NCI-H82 (cell line): ENCODE measurements around the gene SDCCAG8.
"Not testable (repeated sequence)": the region's sequence is repeated elsewhere in the genome, so short reads cannot be mapped to it uniquely, and the experiment has no call there.

Experiments
- DNase-seq: peaks from one replicate; lab custom pipeline; 2025; lab: John Stamatoyannopoulos, UW

The SDCCAG8 gene

GRCh38 chr1:243255791-243256512, at the start of gene SDCCAG8:
Gene SDCCAG8, plus strand, starts transcription at chr1:243256041. Its CDS starts 133 bp downstream, at chr1:243256174.
- peak; percentile 100 for DNase-seq

- not testable (repeated sequence) for DNase-seq
Measured at GRCh38 chr1:243211984-243212383, 43.9 kb upstream of the SDCCAG8 start.

GRCh38 chr1:243213045-243213787, 42.6 kb upstream of the SDCCAG8 start:
- DNase-seq = no peak

GRCh38 chr1:243215276-243215875, 40.5 kb upstream of the SDCCAG8 start:
- DNase-seq = peak; percentile 7

GRCh38 chr1:243216741-243217140, 39.1 kb upstream of the SDCCAG8 start:
- DNase-seq = no peak

GRCh38 chr1:243217349-243217748, 38.5 kb upstream of the SDCCAG8 start:
- DNase-seq = no peak

- no peak for DNase-seq
Measured at GRCh38 chr1:243218059-243218458, 37.8 kb upstream of the SDCCAG8 start.

GRCh38 chr1:243227622-243228021, 28.2 kb upstream of the SDCCAG8 start:
- DNase-seq = no peak

GRCh38 chr1:243229526-243229925, 26.3 kb upstream of the SDCCAG8 start:
- no peak for DNase-seq

GRCh38 chr1:243230914-243231313, 24.9 kb upstream of the SDCCAG8 start:
- peak; percentile 41 for DNase-seq

GRCh38 chr1:243233908-243234307, 21.9 kb upstream of the SDCCAG8 start:
- DNase-seq = peak; percentile 29

GRCh38 chr1:243234978-243235647, 20.7 kb upstream of the SDCCAG8 start:
- DNase-seq = no peak

- no peak for DNase-seq
Measured at GRCh38 chr1:243236604-243237252, 19.1 kb upstream of the SDCCAG8 start.

GRCh38 chr1:243244432-243244841, 11.4 kb upstream of the SDCCAG8 start:
- no peak for DNase-seq

- no peak for DNase-seq
Measured at GRCh38 chr1:243246916-243247315, 8.9 kb upstream of the SDCCAG8 start.

- no peak for DNase-seq
Measured at GRCh38 chr1:243247901-243248300, 7.9 kb upstream of the SDCCAG8 start.

- no peak for DNase-seq
Measured at GRCh38 chr1:243249214-243249613, 6.6 kb upstream of the SDCCAG8 start.

GRCh38 chr1:243250102-243250501, 5.7 kb upstream of the SDCCAG8 start:
- no peak for DNase-seq

GRCh38 chr1:243251539-243251938, 4.3 kb upstream of the SDCCAG8 start:
- no peak for DNase-seq

- peak; percentile 31 for DNase-seq
Measured at GRCh38 chr1:243253211-243253925, 2.5 kb upstream of the SDCCAG8 start.

GRCh38 chr1:243253926-243254232, 2.0 kb upstream of the SDCCAG8 start:
- DNase-seq = peak; percentile 57
